Hepatocyte (in vitro differentiated cells): ENCODE measurements around the gene B3GNT4. TPM values are rescaled to one million over a fixed set of nuclear protein-coding genes. Genes with fewer than 3 reads are reported as not detected.

ENCODE experiments used
- DNase-seq: peaks from one replicate; pipeline ENCODE4 v3.0.0-alpha.2; 2016; ENCODE audit warnings: low spot score
- H2AFZ ChIP-seq: fragments of 200-600 bp; sonication (generic); 2 replicates; pipeline ENCODE4 v1.6.0; 2016; ENCODE audit warnings: antibody characterized with exemption, mild to moderate bottlenecking
- H3K27ac ChIP-seq: fragments of 200-600 bp; sonication (generic); 2 replicates; pipeline ENCODE4 v1.5.1; 2016; ENCODE audit warnings: mild to moderate bottlenecking
- H3K27me3 ChIP-seq: fragments of 200-600 bp; sonication (generic); 2 replicates; pipeline ENCODE4 v1.6.1; 2016
- H3K36me3 ChIP-seq: fragments of 200-600 bp; sonication (generic); replicated peaks from 2 replicates; pipeline ENCODE4 v1.5.1; 2016; ENCODE audit warnings: low read depth; ENCODE audit not compliant: insufficient read depth
- H3K4me1 ChIP-seq: fragments of 200-600 bp; sonication (generic); 2 replicates; pipeline ENCODE4 v1.5.1; 2016; ENCODE audit warnings: mild to moderate bottlenecking, moderate library complexity; ENCODE audit not compliant: insufficient read depth
- H3K4me2 ChIP-seq: fragments of 200-600 bp; sonication (generic); 2 replicates; pipeline ENCODE4 v1.6.0; 2016
- H3K4me3 ChIP-seq: fragments of 200-600 bp; sonication (generic); 2 replicates; pipeline ENCODE4 v1.5.1; 2016; ENCODE audit warnings: mild to moderate bottlenecking
- H3K79me2 ChIP-seq: fragments of 200-600 bp; sonication (generic); 2 replicates; pipeline ENCODE4 v1.6.0; 2017; ENCODE audit warnings: mild to moderate bottlenecking
- H3K9me2 ChIP-seq: fragments of 200-600 bp; sonication (generic); replicated peaks from 2 replicates; pipeline ENCODE4 v1.6.0; 2017; ENCODE audit warnings: mild to moderate bottlenecking; ENCODE audit not compliant: insufficient read depth
- H3K9me3 ChIP-seq: fragments of 200-600 bp; sonication (generic); 2 replicates; pipeline ENCODE4 v1.5.1; 2016; ENCODE audit warnings: low read depth, mild to moderate bottlenecking
- H4K20me1 ChIP-seq: fragments of 200-600 bp; sonication (generic); 2 replicates; pipeline ENCODE4 v1.6.0; 2016; ENCODE audit warnings: mild to moderate bottlenecking; ENCODE audit not compliant: insufficient read depth, poor library complexity, severe bottlenecking
- EZH2 ChIP-seq: fragments of 200-600 bp; sonication (generic); IDR thresholded peaks from 2 replicates; pipeline ENCODE4 v1.6.1; 2016; ENCODE audit warnings: antibody characterized with exemption, mild to moderate bottlenecking, borderline replicate concordance
- EZH2phosphoT487 ChIP-seq: fragments of 200-600 bp; sonication (generic); IDR thresholded peaks from one replicate; pipeline ENCODE4 v1.6.1; 2018; ENCODE audit warnings: antibody characterized with exemption, mild to moderate bottlenecking, low read depth, moderate library complexity; ENCODE audit not compliant: unreplicated experiment, severe bottlenecking
- WGBS: methylation state at CpG from one replicate; pipeline ENCODE4 v1.1.6; 2016; ENCODE audit warnings: low lambda C conversion rate; ENCODE audit errors: missing lambda C conversion rate; 5-methylcytosine and 5-hydroxymethylcytosine counted together
- polyA plus RNA-seq: library from polyadenylated mRNA; unstranded; fragments of >200 nt; fragmentation: Nextera tagmentation; extraction: Ambion mirVana; gene quantifications from 2 replicates; pipeline ENCODE4 v1.2.1, GENCODE V29; 2016
- total RNA-seq: library from RNA; depleted of rRNA; stranded (reverse); fragments of >200 nt; gene quantifications from 2 replicates; pipeline ENCODE4 v1.2.3, GENCODE V29; 2014
- TF ChIP-seq, protein P1 (sequence below): fragments of 200-600 bp; sonication (generic); IDR thresholded peaks from 2 replicates; pipeline ENCODE4 v1.5.1; 2016; ENCODE audit warnings: antibody characterized with exemption, mild to moderate bottlenecking; ENCODE audit not compliant: poor library complexity

The B3GNT4 gene
- total and polyA plus RNA-seq, 2 experiments from 2014 or later = 0.13 to 1.0 TPM

DNA sequence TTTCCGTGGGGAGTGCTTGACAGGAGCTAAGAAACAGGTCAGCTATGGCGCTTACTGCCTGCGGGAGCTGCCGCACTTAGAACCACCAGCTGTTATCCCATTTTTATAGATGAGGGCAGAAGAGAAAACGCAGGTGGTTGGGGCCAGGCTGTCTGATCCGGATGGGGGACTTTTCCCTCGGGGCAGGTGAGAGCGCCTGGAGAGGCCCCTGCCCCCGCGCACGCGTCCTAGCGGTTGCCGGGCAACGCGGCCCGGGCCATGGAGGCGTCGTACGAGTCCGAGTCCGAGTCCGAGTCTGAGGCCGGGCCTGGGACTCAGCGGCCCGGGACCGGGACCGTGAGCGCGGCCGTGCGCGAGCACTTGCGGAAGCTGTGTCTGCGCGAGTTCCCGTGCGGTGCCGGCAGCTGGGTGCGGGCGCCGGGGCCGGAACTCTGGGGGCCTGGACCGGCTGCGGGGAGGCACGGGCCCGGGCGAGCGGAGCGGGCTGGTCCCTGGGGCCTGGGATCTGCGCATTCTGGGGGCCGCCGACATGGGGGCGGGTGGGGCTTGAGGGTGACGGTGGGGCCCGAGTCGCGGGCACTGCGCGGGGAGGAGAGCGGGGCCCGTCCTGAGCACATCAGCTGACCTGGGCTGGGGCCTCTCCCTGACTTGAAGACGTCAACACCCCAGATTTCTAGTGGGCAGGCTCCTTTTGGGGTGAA lies 20.5 kb upstream of the B3GNT4 start, which contains the start of gene LRRC43:
LRRC43 (plus strand) TSS at position 237 of the 701 bp plus-strand sequence; CDS start at position 259, 22 bp downstream.
- Histone ChIP-seq H3K9me2 (no peaks in the 10 kb centered on the region), H3K4me3 (peak within 1 kb of the TSS; percentile 67), H3K4me2 (peak within 1 kb of the TSS; percentile 87), H3K27ac (peak within 1 kb of the TSS; percentile 25), H3K79me2 (no peaks in the 10 kb centered on the region), H3K27me3 (no peaks in the 10 kb centered on the region), H3K4me1 (peaks cover 3% of the 10 kb centered on the region), H4K20me1 (no peaks in the 10 kb centered on the region), H3K36me3 (no peaks in the 10 kb centered on the region), H3K9me3 (no peaks in the 10 kb centered on the region), H2AFZ (peak within 1 kb of the TSS; percentile 67)
- 4% methylated on average over 43 of the region's 63 CpGs for WGBS
- TF ChIP-seq EZH2 (no peak), EZH2phosphoT487 (no peak)
- TF ChIP-seq, protein P1, sequence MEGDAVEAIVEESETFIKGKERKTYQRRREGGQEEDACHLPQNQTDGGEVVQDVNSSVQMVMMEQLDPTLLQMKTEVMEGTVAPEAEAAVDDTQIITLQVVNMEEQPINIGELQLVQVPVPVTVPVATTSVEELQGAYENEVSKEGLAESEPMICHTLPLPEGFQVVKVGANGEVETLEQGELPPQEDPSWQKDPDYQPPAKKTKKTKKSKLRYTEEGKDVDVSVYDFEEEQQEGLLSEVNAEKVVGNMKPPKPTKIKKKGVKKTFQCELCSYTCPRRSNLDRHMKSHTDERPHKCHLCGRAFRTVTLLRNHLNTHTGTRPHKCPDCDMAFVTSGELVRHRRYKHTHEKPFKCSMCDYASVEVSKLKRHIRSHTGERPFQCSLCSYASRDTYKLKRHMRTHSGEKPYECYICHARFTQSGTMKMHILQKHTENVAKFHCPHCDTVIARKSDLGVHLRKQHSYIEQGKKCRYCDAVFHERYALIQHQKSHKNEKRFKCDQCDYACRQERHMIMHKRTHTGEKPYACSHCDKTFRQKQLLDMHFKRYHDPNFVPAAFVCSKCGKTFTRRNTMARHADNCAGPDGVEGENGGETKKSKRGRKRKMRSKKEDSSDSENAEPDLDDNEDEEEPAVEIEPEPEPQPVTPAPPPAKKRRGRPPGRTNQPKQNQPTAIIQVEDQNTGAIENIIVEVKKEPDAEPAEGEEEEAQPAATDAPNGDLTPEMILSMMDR = no peak
- peak; percentile 85 for DNase-seq

DNA sequence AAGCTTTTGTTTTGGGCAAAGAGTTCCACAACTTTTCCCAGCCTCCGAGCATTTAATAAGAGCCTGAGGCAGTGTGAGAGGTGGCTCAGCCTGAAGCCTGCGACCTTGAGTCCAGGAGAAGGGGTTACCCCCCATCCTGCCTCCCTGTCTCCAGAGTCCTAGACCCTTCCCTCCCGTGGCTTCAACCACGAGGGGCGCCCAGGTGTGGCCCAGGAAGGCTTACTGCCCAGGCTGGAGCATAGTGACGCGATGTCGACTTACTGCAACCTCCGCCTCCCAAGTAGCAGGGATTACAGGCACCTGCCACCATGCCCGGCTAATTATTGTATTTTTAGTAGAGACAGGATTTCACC lies 19.9 kb upstream of the B3GNT4 start:
- Histone ChIP-seq H4K20me1 (no peaks in the 10 kb centered on the region), H3K9me2 (no peaks in the 10 kb centered on the region), H2AFZ (peak overlapping the region; percentile 67), H3K4me2 (peak overlapping the region; percentile 87), H3K36me3 (no peaks in the 10 kb centered on the region), H3K9me3 (no peaks in the 10 kb centered on the region), H3K27ac (no peak overlapping the region), H3K4me3 (no peak overlapping the region), H3K4me1 (peaks cover 3% of the 10 kb centered on the region), H3K79me2 (no peaks in the 10 kb centered on the region), H3K27me3 (no peaks in the 10 kb centered on the region)
- WGBS = 75% methylated on average over 9 of the region's 10 CpGs
- TF ChIP-seq EZH2phosphoT487 = no peak
- TF ChIP-seq EZH2 = no peak
- TF ChIP-seq, protein P1 = no peak
- no peak for DNase-seq

DNA sequence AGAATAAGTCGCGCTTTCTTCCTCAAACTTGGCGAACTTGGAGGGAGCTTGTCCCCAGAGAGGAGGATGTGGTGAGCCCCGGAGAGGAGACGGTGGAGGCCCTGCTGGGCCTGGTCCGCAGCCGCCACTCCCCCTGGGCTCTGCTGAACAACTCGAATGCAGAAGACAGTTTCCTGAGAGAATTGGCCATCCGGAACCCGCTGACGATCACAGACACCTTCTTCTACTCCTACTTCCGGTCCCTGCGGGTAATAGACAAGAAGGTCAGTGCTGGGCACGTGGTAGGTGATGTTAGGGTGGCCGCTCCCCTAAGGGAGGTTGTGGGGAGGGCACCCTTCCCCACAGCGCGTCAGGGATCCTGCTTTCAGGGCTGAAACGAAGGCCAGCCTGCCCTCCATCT lies 19.0 kb upstream of the B3GNT4 start:
- Histone ChIP-seq H3K79me2 (no peaks in the 10 kb centered on the region), H3K36me3 (no peaks in the 10 kb centered on the region), H3K27me3 (no peaks in the 10 kb centered on the region), H3K9me3 (no peaks in the 10 kb centered on the region), H4K20me1 (no peaks in the 10 kb centered on the region), H3K4me1 (peaks cover 3% of the 10 kb centered on the region), H3K4me3 (no peak overlapping the region), H3K4me2 (no peak overlapping the region), H2AFZ (no peak overlapping the region), H3K27ac (no peak overlapping the region), H3K9me2 (no peaks in the 10 kb centered on the region)
- WGBS = 96% methylated on average over 18 of the region's 18 CpGs
- TF ChIP-seq EZH2phosphoT487 (no peak), EZH2 (no peak)
- TF ChIP-seq, protein P1 = no peak
- DNase-seq = no peak
